Uterus (tissue), 4 donors: Measurements from ENCODE around the gene ORAI3. TPM values are rescaled to one million over a fixed set of nuclear protein-coding genes. Genes with fewer than 3 reads are reported as not detected.

Source experiments
- DNase-seq, 2 donors: peaks; one replicate each; pipeline ENCODE4 v3.0.0-alpha.2; 2019 to 2020
- H3K27ac ChIP-seq, 2 donors: fragments of 200-600 bp; sonication (generic); 1 replicate in 1 of 2; 2 replicates in 1 of 2; pipeline ENCODE4 v1.5.1; 2016 to 2018
- H3K27me3 ChIP-seq, 2 donors: fragments of 200-600 bp; sonication (generic); one replicate each; pipeline ENCODE4 v1.5.1; 2018 to 2019; ENCODE audit warnings: control low read depth in 1 of 2
- H3K36me3 ChIP-seq, 2 donors: fragments of 200-600 bp; sonication (generic); one replicate each; pipeline ENCODE4 v1.5.1; 2019; ENCODE audit warnings: control low read depth in 1 of 2
- H3K4me1 ChIP-seq, 2 donors: fragments of 200-600 bp; sonication (generic); one replicate each; pipeline ENCODE4 v1.5.1; 2018 to 2019; ENCODE audit warnings: control low read depth in 1 of 2
- H3K4me3 ChIP-seq, 2 donors: fragments of 200-600 bp; sonication (generic); 1 replicate in 1 of 2; 2 replicates in 1 of 2; pipeline ENCODE4 v1.5.1; 2018 to 2019; ENCODE audit warnings: mild to moderate bottlenecking in 1 of 2
- H3K9me3 ChIP-seq, 2 donors: fragments of 200-600 bp; sonication (generic); one replicate each; pipeline ENCODE4 v1.5.1; 2019; ENCODE audit warnings: control low read depth in 1 of 2
- CTCF ChIP-seq, 4 experiments: fragments of 200-600 bp in 2 of 4; fragments of 450-650 bp in 2 of 4; sonication (generic) in 2 of 4; IDR thresholded peaks; one replicate each; pipeline ENCODE4 v1.5.1; 2016 to 2019; ENCODE audit warnings: antibody characterized with exemption in 4 of 4, mild to moderate bottlenecking in 2 of 4, moderate library complexity in 1 of 4
- POLR2A ChIP-seq, 2 donors: fragments of 450-650 bp; IDR thresholded peaks; one replicate each; pipeline ENCODE4 v1.6.1; 2016; ENCODE audit warnings: antibody characterized with exemption in 2 of 2, mild to moderate bottlenecking in 1 of 2, moderate library complexity in 1 of 2
- intact Hi-C: fragments of 100-400 bp; cut with DNase I; formaldehyde crosslinking; loops from one replicate; pipeline ENCODE4 v1.15.1; 2023; ENCODE audit warnings: low total_unique reads
- total RNA-seq, 4 donors: library from RNA; depleted of rRNA in 3 of 4; stranded (reverse); fragments of >200 nt in 3 of 4; gene quantifications; one replicate each; pipeline versions ENCODE4 v1.1.0 to v1.2.4, GENCODE V29; 2014 to 2023
- donor health status: DM: yes; HTN: yes; CAD: no.

The ORAI3 gene
- total RNA-seq, 4 donors from 2014 or later, result 21.7 to 65.0 (median 27.9) TPM

- no peak for TF ChIP-seq CTCF (IDR thresholded peaks at IDR 0.05)
- peak in 1 of 2 donors; percentile 24 for TF ChIP-seq POLR2A (IDR thresholded peaks at IDR 0.05)
- Histone ChIP-seq H3K27ac (peak overlapping the region; percentile 86 to 87), H3K27me3 (no peaks in the 10 kb centered on the region), H3K4me1 (peaks cover 0 to 11% of the 10 kb centered on the region in 2 donors), H3K9me3 (no peaks in the 10 kb centered on the region), H3K36me3 (no peaks in the 10 kb centered on the region), H3K4me3 (peak overlapping the region; percentile 57 to 70)
- peak; percentile 80 to 81 for DNase-seq
- intact Hi-C loops, result no loop called here
Observed at GRCh38 chr16:30949650-30950515, 1.0 kb downstream of the ORAI3 start.

DNA sequence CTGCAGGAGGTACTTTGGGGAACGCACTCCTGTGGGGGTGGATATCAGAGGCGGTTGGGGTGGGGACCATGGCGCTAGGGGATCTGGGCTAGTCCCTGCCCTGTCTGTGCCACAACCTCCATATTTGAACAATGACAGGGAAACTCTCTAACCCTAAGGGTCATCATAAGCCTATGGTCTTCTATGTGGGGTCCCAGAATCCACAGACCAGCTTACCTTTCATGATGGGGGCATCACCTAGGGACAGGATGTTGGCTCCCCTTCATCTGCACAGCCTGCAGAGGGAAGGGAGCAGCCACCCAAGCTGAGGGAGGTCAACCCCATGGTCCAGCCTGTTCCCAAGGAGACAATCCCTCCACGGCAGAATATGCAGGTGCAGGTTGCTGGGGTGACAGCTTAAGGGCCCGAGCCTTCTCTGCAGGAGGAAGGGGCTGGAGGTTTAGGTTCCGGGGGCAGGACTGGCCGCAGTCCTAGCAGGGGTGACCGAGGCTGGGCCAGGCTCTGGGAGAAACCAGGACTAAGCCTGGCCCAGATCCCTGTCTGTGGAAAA lies 1.7 kb downstream of the ORAI3 start:
- intact Hi-C loops, result no loop called here
- Histone ChIP-seq H3K9me3 (no peaks in the 10 kb centered on the region), H3K36me3 (no peaks in the 10 kb centered on the region), H3K4me3 (no peak overlapping the region), H3K4me1 (peaks cover 0 to 11% of the 10 kb centered on the region in 2 donors), H3K27me3 (no peaks in the 10 kb centered on the region), H3K27ac (peak overlapping the region; percentile 86 to 87)
- no peak for DNase-seq
- TF ChIP-seq POLR2A (IDR thresholded peaks at IDR 0.05), result no peak
- no peak for TF ChIP-seq CTCF (IDR thresholded peaks at IDR 0.05)

DNA sequence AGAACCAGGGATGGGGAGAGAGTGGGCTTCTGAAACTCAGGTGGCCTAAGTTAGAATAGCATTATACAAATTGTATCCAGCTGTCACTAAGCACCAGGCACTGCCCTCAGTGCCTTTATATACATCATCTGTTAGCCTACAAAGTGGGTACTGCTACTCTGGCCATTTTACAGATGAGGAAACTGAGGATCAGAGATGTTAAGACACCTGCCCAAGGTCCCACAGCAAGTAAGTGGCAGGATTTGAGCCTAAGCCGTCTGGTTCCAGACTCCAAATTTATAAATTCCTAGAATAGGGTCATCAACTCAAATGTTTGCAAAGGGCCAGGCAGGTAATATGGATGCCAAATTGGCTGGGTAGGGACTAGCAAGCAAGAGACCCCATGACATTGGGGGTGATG lies 2.3 kb downstream of the ORAI3 start:
- Histone ChIP-seq H3K9me3 (no peaks in the 10 kb centered on the region), H3K27ac (peak overlapping the region; percentile 86 to 87), H3K36me3 (no peaks in the 10 kb centered on the region), H3K27me3 (no peaks in the 10 kb centered on the region), H3K4me3 (no peak overlapping the region), H3K4me1 (peaks cover 0 to 11% of the 10 kb centered on the region in 2 donors)
- intact Hi-C loops, result no loop called here
- TF ChIP-seq CTCF (IDR thresholded peaks at IDR 0.05), result no peak
- TF ChIP-seq POLR2A (IDR thresholded peaks at IDR 0.05), result no peak
- no peak for DNase-seq

- TF ChIP-seq CTCF (IDR thresholded peaks at IDR 0.05) (no peak), POLR2A (IDR thresholded peaks at IDR 0.05) (no peak)
- Histone ChIP-seq H3K27ac (peak overlapping the region; percentile 86 to 87), H3K36me3 (no peaks in the 10 kb centered on the region), H3K27me3 (no peaks in the 10 kb centered on the region), H3K9me3 (no peaks in the 10 kb centered on the region), H3K4me3 (no peak overlapping the region), H3K4me1 (peaks cover 0 to 13% of the 10 kb centered on the region in 2 donors)
- intact Hi-C loops, result no loop called here
- peak; percentile 78 to 79 for DNase-seq
Observed at GRCh38 chr16:30951750-30952149, 2.9 kb downstream of the ORAI3 start.

DNA sequence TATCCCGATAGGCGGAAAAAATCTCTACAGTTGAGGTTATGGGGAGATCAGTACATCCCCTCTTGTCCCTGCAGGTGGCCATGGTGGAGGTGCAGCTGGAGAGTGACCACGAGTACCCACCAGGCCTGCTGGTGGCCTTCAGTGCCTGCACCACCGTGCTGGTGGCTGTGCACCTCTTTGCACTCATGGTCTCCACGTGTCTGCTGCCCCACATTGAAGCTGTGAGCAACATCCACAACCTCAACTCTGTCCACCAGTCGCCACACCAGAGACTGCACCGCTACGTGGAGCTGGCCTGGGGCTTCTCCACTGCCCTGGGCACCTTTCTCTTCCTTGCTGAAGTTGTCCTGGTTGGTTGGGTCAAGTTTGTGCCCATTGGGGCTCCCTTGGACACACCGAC lies 4.2 kb downstream of the ORAI3 start:
- H3K4me1 ChIP-seq, result peaks cover 0 to 15% of the 10 kb centered on the region in 2 donors
- intact Hi-C loops, result no loop called here

More for the DNA sequence above, 4.2 kb downstream of the ORAI3 start:
- DNase-seq, result no peak
- H3K36me3 ChIP-seq, result no peaks in the 10 kb centered on the region
- no peaks in the 10 kb centered on the region for H3K9me3 ChIP-seq
- H3K27me3 ChIP-seq, result no peaks in the 10 kb centered on the region
- TF ChIP-seq CTCF (IDR thresholded peaks at IDR 0.05) (no peak), POLR2A (IDR thresholded peaks at IDR 0.05) (no peak)
- H3K27ac ChIP-seq, result no peak overlapping the region
- no peak overlapping the region for H3K4me3 ChIP-seq
